HepG2 (cell line): ENCODE data around the gene CCDC142. TPM values are rescaled to one million over a fixed set of nuclear protein-coding genes. Genes with fewer than 3 reads are reported as not detected.

Experiments
- BHLHE40 ChIP-seq: IDR thresholded peaks from 2 replicates; pipeline ENCODE4 v1.6.1; 2011; ENCODE audit warnings: low read length, improper control_type of control experiment
- CENPT ChIP-seq: sonication (generic); formaldehyde crosslinking; IDR thresholded peaks from 2 replicates; pipeline ENCODE4 v1.8.0; 2022; ENCODE audit warnings: low read depth, mild to moderate bottlenecking, moderate library complexity, missing genetic modification reagents
- FOXM1 ChIP-seq: sonication (generic); formaldehyde crosslinking; IDR thresholded peaks from 2 replicates; pipeline ENCODE4 v1.5.0; 2020; ENCODE audit warnings: missing genetic modification reagents
- GMEB2 ChIP-seq: IDR thresholded peaks from 2 replicates; pipeline ENCODE4 v1.6.1; 2016; ENCODE audit warnings: missing biosample characterization, missing genetic modification reagents, low read depth
- NCOA1 ChIP-seq: sonication (generic); formaldehyde crosslinking; IDR thresholded peaks from 2 replicates; pipeline ENCODE4 v1.9.0; 2021; ENCODE audit warnings: missing genetic modification reagents
- POLR2AphosphoS2 ChIP-seq: IDR thresholded peaks from 2 replicates; pipeline ENCODE4 v1.6.1; 2011; ENCODE audit warnings: low read depth, low read length, improper control_type of control experiment
- TBX3 ChIP-seq: fragments of 450-650 bp; IDR thresholded peaks from 2 replicates; pipeline ENCODE4 v1.6.1; 2017; ENCODE audit warnings: antibody characterized with exemption, mild to moderate bottlenecking, inconsistent platforms, borderline replicate concordance
- ZBTB43 ChIP-seq: sonication (generic); formaldehyde crosslinking; conservative IDR thresholded peaks from 2 replicates; pipeline ENCODE4 v1.4.0; 2020; ENCODE audit warnings: missing genetic modification reagents
- ZFY ChIP-seq: sonication (generic); formaldehyde crosslinking; IDR thresholded peaks from 2 replicates; pipeline ENCODE4 v1.4.0; 2020; ENCODE audit warnings: missing genetic modification reagents
- ZIK1 ChIP-seq: sonication (generic); formaldehyde crosslinking; IDR thresholded peaks from 2 replicates; pipeline ENCODE4 v1.5.0; 2020; ENCODE audit warnings: mild to moderate bottlenecking, low read depth, missing genetic modification reagents, borderline replicate concordance
- ZNF331 ChIP-seq: sonication (generic); formaldehyde crosslinking; IDR thresholded peaks from 2 replicates; pipeline ENCODE4 v1.4.0; 2020; ENCODE audit warnings: missing genetic modification reagents
- ZNF33B ChIP-seq: sonication (generic); formaldehyde crosslinking; IDR thresholded peaks from 2 replicates; pipeline ENCODE4 v1.5.1; 2020; ENCODE audit warnings: mild to moderate bottlenecking, missing genetic modification reagents
- ZNF512B ChIP-seq: sonication (generic); formaldehyde crosslinking; IDR thresholded peaks from 2 replicates; pipeline ENCODE4 v1.5.1; 2020; ENCODE audit warnings: missing genetic modification reagents, mild to moderate bottlenecking, borderline replicate concordance
- ZNF598 ChIP-seq: sonication (generic); formaldehyde crosslinking; IDR thresholded peaks from 2 replicates; pipeline ENCODE4 v1.5.1; 2020; ENCODE audit warnings: mild to moderate bottlenecking, missing genetic modification reagents, borderline replicate concordance
- ZNF660 ChIP-seq: sonication (generic); formaldehyde crosslinking; IDR thresholded peaks from 2 replicates; pipeline ENCODE4 v1.5.1; 2020; ENCODE audit warnings: mild to moderate bottlenecking, low read depth, missing genetic modification reagents, borderline replicate concordance
- polyA plus RNA-seq, 8 experiments: library from polyadenylated mRNA; depleted of rRNA in 3 of 8; stranded (reverse) in 7 of 8; unstranded in 1 of 8; fragments of >200 nt; fragmentation: Illumina TruSeq in 4 of 8; extraction: Trizol in 4 of 8; gene quantifications; 2 replicates each; pipeline versions ENCODE4 v1.2.1 to v1.2.3, GENCODE V29; 2011 to 2016; ENCODE audit warnings: low read depth in 4 of 8, missing spikeins in 1 of 8, mixed read lengths in 1 of 8; ENCODE audit not compliant: insufficient read depth in 1 of 8
- total RNA-seq, 5 experiments: library from RNA; depleted of rRNA; stranded (reverse); fragments of >200 nt; fragmentation: Illumina TruSeq; extraction: Trizol; gene quantifications; 2 replicates each; pipeline ENCODE4 v1.2.3, GENCODE V29; 2016; ENCODE audit warnings: low read depth in 1 of 5
- TF ChIP-seq, protein P1 (sequence below): sonication (generic); formaldehyde crosslinking; IDR thresholded peaks from 2 replicates; pipeline ENCODE4 v1.4.0; 2020; ENCODE audit warnings: missing genetic modification reagents, borderline replicate concordance
- TF ChIP-seq, protein P2 (sequence below): sonication (generic); formaldehyde crosslinking; IDR thresholded peaks from 2 replicates; pipeline ENCODE4 v1.4.0; 2020; ENCODE audit warnings: missing genetic modification reagents
- TF ChIP-seq, protein P3 (sequence below): sonication (generic); formaldehyde crosslinking; IDR thresholded peaks from 2 replicates; pipeline ENCODE4 v1.5.1; 2020; ENCODE audit warnings: missing genetic modification reagents, mild to moderate bottlenecking, borderline replicate concordance

The CCDC142 gene
- total and polyA plus RNA-seq, 2 of the 13 experiments (the other 11 are each of a cell fraction or from before 2014, with no cell fraction given), result 14.7 to 30.4 TPM

DNA sequence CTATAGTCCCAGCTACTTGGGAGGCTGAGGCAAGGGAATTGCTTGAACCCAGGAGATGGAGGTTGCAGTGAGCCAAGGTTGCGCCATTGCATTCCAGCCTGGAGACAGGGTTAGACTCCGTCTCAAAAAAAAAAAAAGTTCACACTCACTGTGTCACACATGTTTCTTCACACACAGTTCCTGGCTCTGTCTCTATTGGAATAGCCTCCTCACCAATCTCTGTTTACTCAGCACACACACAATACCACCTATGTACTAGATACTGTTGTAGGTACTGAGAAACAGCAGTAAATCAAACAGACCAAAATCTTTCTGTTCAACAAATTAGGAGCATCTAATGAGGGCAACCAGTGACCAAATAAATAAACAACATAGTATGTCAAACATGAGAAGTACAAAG lies 3.3 kb upstream of the CCDC142 start (continued):
- TF ChIP-seq ZNF660 (CRISPR knock-in tag) (no peak), FOXM1 (no peak), ZNF512B (no peak), ZNF33B (no peak), BHLHE40 (no peak), ZNF331 (CRISPR knock-in tag) (peak; percentile 44; the same call in 1 of the 2 replicates), POLR2AphosphoS2 (no peak), TBX3 (peak; percentile 69; the same call in 1 of the 2 replicates), ZFY (CRISPR knock-in tag) (no peak), NCOA1 (CRISPR knock-in tag) (no peak), GMEB2 (no peak), CENPT (CRISPR knock-in tag) (no peak), ZNF598 (CRISPR knock-in tag) (no peak), ZBTB43 (CRISPR knock-in tag) (peak; percentile 99), ZIK1 (CRISPR knock-in tag) (no peak)
- TF ChIP-seq, protein P1, sequence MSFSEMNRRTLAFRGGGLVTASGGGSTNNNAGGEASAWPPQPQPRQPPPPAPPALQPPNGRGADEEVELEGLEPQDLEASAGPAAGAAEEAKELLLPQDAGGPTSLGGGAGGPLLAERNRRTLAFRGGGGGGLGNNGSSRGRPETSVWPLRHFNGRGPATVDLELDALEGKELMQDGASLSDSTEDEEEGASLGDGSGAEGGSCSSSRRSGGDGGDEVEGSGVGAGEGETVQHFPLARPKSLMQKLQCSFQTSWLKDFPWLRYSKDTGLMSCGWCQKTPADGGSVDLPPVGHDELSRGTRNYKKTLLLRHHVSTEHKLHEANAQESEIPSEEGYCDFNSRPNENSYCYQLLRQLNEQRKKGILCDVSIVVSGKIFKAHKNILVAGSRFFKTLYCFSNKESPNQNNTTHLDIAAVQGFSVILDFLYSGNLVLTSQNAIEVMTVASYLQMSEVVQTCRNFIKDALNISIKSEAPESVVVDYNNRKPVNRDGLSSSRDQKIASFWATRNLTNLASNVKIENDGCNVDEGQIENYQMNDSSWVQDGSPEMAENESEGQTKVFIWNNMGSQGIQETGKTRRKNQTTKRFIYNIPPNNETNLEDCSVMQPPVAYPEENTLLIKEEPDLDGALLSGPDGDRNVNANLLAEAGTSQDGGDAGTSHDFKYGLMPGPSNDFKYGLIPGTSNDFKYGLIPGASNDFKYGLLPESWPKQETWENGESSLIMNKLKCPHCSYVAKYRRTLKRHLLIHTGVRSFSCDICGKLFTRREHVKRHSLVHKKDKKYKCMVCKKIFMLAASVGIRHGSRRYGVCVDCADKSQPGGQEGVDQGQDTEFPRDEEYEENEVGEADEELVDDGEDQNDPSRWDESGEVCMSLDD (CRISPR knock-in tag), result no peak
- TF ChIP-seq, protein P2, sequence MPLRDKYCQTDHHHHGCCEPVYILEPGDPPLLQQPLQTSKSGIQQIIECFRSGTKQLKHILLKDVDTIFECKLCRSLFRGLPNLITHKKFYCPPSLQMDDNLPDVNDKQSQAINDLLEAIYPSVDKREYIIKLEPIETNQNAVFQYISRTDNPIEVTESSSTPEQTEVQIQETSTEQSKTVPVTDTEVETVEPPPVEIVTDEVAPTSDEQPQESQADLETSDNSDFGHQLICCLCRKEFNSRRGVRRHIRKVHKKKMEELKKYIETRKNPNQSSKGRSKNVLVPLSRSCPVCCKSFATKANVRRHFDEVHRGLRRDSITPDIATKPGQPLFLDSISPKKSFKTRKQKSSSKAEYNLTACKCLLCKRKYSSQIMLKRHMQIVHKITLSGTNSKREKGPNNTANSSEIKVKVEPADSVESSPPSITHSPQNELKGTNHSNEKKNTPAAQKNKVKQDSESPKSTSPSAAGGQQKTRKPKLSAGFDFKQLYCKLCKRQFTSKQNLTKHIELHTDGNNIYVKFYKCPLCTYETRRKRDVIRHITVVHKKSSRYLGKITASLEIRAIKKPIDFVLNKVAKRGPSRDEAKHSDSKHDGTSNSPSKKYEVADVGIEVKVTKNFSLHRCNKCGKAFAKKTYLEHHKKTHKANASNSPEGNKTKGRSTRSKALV, result no peak
- TF ChIP-seq, protein P3, sequence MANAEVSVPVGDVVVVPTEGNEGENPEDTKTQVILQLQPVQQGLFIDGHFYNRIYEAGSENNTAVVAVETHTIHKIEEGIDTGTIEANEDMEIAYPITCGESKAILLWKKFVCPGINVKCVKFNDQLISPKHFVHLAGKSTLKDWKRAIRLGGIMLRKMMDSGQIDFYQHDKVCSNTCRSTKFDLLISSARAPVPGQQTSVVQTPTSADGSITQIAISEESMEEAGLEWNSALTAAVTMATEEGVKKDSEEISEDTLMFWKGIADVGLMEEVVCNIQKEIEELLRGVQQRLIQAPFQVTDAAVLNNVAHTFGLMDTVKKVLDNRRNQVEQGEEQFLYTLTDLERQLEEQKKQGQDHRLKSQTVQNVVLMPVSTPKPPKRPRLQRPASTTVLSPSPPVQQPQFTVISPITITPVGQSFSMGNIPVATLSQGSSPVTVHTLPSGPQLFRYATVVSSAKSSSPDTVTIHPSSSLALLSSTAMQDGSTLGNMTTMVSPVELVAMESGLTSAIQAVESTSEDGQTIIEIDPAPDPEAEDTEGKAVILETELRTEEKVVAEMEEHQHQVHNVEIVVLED, result no peak
